Upper lobe of right lung (tissue), 1 donor: ENCODE measurements around the gene RFTN2. TPM values are rescaled to one million over a fixed set of nuclear protein-coding genes. Genes with fewer than 3 reads are reported as not detected.

Source experiments
- ATAC-seq: fragments of 200-7000 bp; cut with Tn5 transposase; one replicate; pipeline ENCODE4 v1.9.1; 2020; ENCODE audit warnings: mild to moderate bottlenecking, moderate library complexity
- DNase-seq: peaks from one replicate; pipeline ENCODE4 v3.0.0-alpha.2; 2020
- H3K27ac ChIP-seq: fragments of 200-600 bp; one replicate; pipeline ENCODE4 v1.8.0; 2022
- H3K27me3 ChIP-seq: fragments of 200-600 bp; one replicate; pipeline ENCODE4 v1.8.0; 2022; ENCODE audit warnings: mild to moderate bottlenecking
- H3K36me3 ChIP-seq: fragments of 200-600 bp; one replicate; pipeline ENCODE4 v1.8.0; 2022
- H3K4me1 ChIP-seq: fragments of 200-600 bp; one replicate; pipeline ENCODE4 v1.8.0; 2022
- H3K4me3 ChIP-seq: fragments of 200-600 bp; one replicate; pipeline ENCODE4 v1.8.0; 2022; ENCODE audit warnings: mild to moderate bottlenecking
- H3K9me3 ChIP-seq: fragments of 200-600 bp; one replicate; pipeline ENCODE4 v1.8.0; 2022
- intact Hi-C: fragments of 100-400 bp; cut with DNase I; formaldehyde crosslinking; loops from one replicate; pipeline ENCODE4 v1.11.0; 2022
- total RNA-seq: library from RNA; stranded (reverse); fragmentation: NEBNext Ultra II Directional; extraction: Animal tissue kit (Norgen Biotek cat#: 25700); gene quantifications from one replicate; pipeline ENCODE4 v1.2.1, GENCODE V29; 2021
- TF ChIP-seq, protein P1 (sequence below): fragments of 200-600 bp; IDR thresholded peaks from one replicate; pipeline ENCODE4 v1.8.0; 2022; ENCODE audit warnings: antibody characterized with exemption
- donor health status: DM: no; HTN: yes; CAD: no; lungs with severe emphysema.

RFTN2 gene
- total RNA-seq, 1 donor from 2014 or later, result 12.3 TPM

DNA sequence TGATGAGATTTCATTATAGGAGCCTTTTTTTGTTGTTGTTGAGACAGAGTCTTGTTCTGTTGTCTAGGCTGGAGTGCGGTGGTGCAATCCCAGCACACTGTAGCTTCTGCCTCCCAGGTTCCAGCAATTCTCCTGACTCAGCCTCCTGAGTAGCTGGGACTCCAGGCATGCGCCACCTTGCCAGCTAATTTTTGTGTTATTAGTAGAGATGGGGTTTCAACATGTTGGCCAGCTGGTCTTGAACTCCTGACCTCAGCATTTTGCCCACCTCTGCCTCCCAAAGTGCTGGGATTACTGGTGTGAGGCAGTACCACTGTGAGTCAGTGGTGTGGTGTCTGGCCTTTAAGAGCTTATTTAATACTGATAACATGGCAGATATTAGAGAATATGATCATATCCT, 99.4 kb downstream of the RFTN2 start:
- no peak overlapping the region for H3K27ac ChIP-seq
- H3K4me3 ChIP-seq, result no peak overlapping the region
- H3K36me3 ChIP-seq, result no peaks in the 10 kb centered on the region
- DNase-seq (no peak), ATAC-seq (no peak)
- no peaks in the 10 kb centered on the region for H3K4me1 ChIP-seq
- TF ChIP-seq, protein P1, sequence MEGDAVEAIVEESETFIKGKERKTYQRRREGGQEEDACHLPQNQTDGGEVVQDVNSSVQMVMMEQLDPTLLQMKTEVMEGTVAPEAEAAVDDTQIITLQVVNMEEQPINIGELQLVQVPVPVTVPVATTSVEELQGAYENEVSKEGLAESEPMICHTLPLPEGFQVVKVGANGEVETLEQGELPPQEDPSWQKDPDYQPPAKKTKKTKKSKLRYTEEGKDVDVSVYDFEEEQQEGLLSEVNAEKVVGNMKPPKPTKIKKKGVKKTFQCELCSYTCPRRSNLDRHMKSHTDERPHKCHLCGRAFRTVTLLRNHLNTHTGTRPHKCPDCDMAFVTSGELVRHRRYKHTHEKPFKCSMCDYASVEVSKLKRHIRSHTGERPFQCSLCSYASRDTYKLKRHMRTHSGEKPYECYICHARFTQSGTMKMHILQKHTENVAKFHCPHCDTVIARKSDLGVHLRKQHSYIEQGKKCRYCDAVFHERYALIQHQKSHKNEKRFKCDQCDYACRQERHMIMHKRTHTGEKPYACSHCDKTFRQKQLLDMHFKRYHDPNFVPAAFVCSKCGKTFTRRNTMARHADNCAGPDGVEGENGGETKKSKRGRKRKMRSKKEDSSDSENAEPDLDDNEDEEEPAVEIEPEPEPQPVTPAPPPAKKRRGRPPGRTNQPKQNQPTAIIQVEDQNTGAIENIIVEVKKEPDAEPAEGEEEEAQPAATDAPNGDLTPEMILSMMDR, result no peak
- no peaks in the 10 kb centered on the region for H3K9me3 ChIP-seq
- H3K27me3 ChIP-seq, result no peaks in the 10 kb centered on the region
- intact Hi-C loops, result no loop called here

DNA sequence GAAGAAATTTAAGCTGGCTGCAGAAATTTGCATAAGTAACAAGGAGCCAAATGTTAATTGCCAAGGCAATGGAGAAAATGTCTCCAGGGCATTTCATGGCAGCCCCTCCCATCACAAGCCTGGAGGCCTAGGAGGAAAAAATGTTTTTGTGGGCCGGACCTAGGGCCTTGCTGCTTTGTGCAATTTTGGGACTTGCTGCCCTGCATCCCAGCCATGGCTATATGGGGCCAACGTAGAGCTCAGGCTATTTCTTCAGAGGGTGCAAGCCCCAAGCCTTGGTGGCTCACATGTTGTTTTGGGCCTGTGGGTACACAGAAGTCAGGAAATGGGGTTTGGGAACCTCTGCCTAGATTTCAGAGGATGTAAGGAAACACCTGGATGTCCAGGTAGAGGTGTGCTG, 101.8 kb downstream of the RFTN2 start:
- DNase-seq (no peak), ATAC-seq (no peak)
- no peak overlapping the region for H3K27ac ChIP-seq
- no peak overlapping the region for H3K4me3 ChIP-seq
- TF ChIP-seq, protein P1, result no peak
- intact Hi-C loops, result no loop called here
- no peaks in the 10 kb centered on the region for H3K9me3 ChIP-seq
- no peaks in the 10 kb centered on the region for H3K4me1 ChIP-seq
- no peaks in the 10 kb centered on the region for H3K36me3 ChIP-seq
- no peaks in the 10 kb centered on the region for H3K27me3 ChIP-seq

- Histone ChIP-seq H3K36me3 (no peaks in the 10 kb centered on the region), H3K9me3 (no peaks in the 10 kb centered on the region), H3K27ac (no peak overlapping the region), H3K27me3 (no peaks in the 10 kb centered on the region), H3K4me3 (no peak overlapping the region), H3K4me1 (no peaks in the 10 kb centered on the region)
- TF ChIP-seq, protein P1, result no peak
- intact Hi-C loops, result no loop called here
- no peak for DNase-seq
- ATAC-seq, result no peak
Observed at GRCh38 chr2:197571627-197572271, 103.6 kb downstream of the RFTN2 start.

GRCh38 chr2:197560146-197560665, 115.2 kb downstream of the RFTN2 start:
- TF ChIP-seq, protein P1, result no peak
- Histone ChIP-seq H3K27me3 (no peaks in the 10 kb centered on the region), H3K9me3 (no peaks in the 10 kb centered on the region), H3K27ac (no peak overlapping the region), H3K4me1 (peaks cover 8% of the 10 kb centered on the region), H3K36me3 (peaks cover 8% of the 10 kb centered on the region), H3K4me3 (no peak overlapping the region)
- no peak for ATAC-seq
- intact Hi-C loops, result no loop called here
- no peak for DNase-seq

DNA sequence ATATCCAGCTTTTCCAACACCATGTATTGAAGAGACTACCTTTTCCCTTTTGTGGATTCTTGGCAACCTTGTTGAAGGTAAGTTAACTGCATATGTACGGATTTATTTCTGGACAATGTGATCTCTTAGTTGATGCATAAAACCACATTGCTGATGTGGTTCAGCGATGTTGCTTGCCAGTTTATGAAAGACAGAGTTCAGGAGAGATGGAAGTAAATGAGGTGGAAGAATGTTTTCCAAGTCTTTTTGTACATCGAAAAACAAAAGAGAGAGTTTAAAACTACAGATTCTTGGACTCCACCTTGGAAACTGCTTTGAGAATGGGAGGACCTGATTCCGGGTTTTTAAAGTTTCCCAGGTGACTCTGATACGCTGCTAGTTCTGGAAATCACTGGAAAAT, 115.7 kb downstream of the RFTN2 start:
- DNase-seq (no peak), ATAC-seq (no peak)
- intact Hi-C loops, result no loop called here
- H3K9me3 ChIP-seq, result no peaks in the 10 kb centered on the region
- peaks cover 8% of the 10 kb centered on the region for H3K4me1 ChIP-seq
- H3K27me3 ChIP-seq, result no peaks in the 10 kb centered on the region
- no peak overlapping the region for H3K4me3 ChIP-seq
- H3K36me3 ChIP-seq, result peaks cover 9% of the 10 kb centered on the region
- no peak overlapping the region for H3K27ac ChIP-seq
- TF ChIP-seq, protein P1, result no peak

DNA sequence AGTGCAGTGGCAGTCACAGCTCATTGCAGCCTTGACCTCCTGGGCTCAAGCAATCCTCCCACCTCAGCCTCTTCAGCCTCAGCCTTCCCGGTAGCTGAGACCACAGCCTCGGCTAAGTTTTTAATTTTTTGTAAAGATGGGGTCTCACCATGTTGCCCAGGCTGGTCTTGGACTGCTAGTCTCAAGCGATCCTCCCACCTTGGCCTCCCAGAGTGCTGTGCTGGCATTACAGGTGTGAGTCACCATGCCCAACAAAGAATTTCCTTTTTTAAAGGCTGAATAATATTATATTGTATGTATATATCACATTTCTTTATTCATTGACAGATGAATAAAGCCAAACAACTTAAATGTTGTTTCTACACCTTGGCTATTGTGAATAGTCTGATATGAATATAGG, 117.0 kb downstream of the RFTN2 start:
- peaks cover 21% of the 10 kb centered on the region for H3K36me3 ChIP-seq
- TF ChIP-seq, protein P1, result no peak
- peaks cover 8% of the 10 kb centered on the region for H3K4me1 ChIP-seq
- H3K27ac ChIP-seq, result no peak overlapping the region
- DNase-seq, result no peak
- intact Hi-C loops, result no loop called here
- no peaks in the 10 kb centered on the region for H3K9me3 ChIP-seq
- no peak for ATAC-seq
- H3K27me3 ChIP-seq, result no peaks in the 10 kb centered on the region
- no peak overlapping the region for H3K4me3 ChIP-seq
